GM23248 (cell line): ENCODE data around the gene PPP1R36.

ENCODE experiments used
- EZH2 ChIP-seq: fragments of 200-600 bp; sonication (generic); IDR thresholded peaks from 2 replicates; pipeline ENCODE4 v1.6.1; 2018; ENCODE audit warnings: antibody characterized with exemption, mild to moderate bottlenecking; ENCODE audit not compliant: insufficient read depth, poor library complexity, severe bottlenecking
- EZH2phosphoT487 ChIP-seq: fragments of 200-600 bp; sonication (generic); IDR thresholded peaks from 2 replicates; pipeline ENCODE4 v1.6.1; 2018; ENCODE audit warnings: antibody characterized with exemption, moderate library complexity, mild to moderate bottlenecking, low read depth; ENCODE audit not compliant: insufficient read depth

DNA sequence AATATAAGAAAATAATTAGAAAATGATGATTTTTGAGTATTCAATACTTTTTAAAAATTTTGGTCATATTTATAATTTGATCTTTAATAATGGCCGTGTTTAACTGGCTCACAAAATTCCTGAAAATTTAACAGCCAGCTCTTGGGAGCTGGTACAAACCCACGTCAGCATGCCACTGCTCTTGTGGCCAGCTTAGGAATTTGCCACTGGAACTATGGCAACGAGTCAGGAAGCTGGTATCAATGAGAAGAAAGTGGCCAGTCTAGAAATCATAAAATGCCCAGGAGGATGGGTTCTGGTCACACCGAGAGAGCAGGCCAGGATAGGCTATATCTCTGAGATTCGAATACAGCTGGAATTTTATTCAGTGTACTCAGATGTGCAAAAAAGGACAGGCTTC is 82.3 kb downstream of the PPP1R36 start:
- TF ChIP-seq EZH2phosphoT487: no peak
- TF ChIP-seq EZH2: no peak
